Measurements from ENCODE around the gene GSE1. TPM values are rescaled to one million over a fixed set of nuclear protein-coding genes. Genes with fewer than 3 reads are reported as not detected.

The GSE1 gene
- total and polyA plus RNA-seq, 9 of the 15 experiments (the other 6 are each of a cell fraction or from before 2014, with no cell fraction given) = 12.2 to 244 (median 57.9) TPM

- TF ChIP-seq ZNF3 (CRISPR knock-in tag; IDR thresholded peaks at IDR 0.05) (no peak), THRB (CRISPR knock-in tag; conservative IDR thresholded peaks at IDR 0.05) (no peak), E2F5 (CRISPR knock-in tag; IDR thresholded peaks at IDR 0.05) (no peak), RBBP5 (IDR thresholded peaks at IDR 0.05; ENCODE audit: borderline replicate concordance, insufficient read depth, low read length, poor library complexity, severe bottlenecking) (no peak), KLF16 (IDR thresholded peaks at IDR 0.05) (no peak), CEBPG (CRISPR knock-in tag; IDR thresholded peaks at IDR 0.05) (no peak), CEBPG (tag; conservative IDR thresholded peaks at IDR 0.05 in 1 of 2, IDR thresholded peaks at IDR 0.05 in 1 of 2) (0 out of 4 replicates have a peak, but pooled peaks of 1 of the 2 experiments have one; percentile 11), ZNF124 (CRISPR knock-in tag; IDR thresholded peaks at IDR 0.05) (no peak), ZNF766 (CRISPR knock-in tag; conservative IDR thresholded peaks at IDR 0.05) (no peak), ZNF518B (CRISPR knock-in tag; IDR thresholded peaks at IDR 0.05) (no peak), CBX1 (IDR thresholded peaks at IDR 0.05; ENCODE audit: low read depth) (no peak), POLR2B (IDR thresholded peaks at IDR 0.05; ENCODE audit: low read depth, partially characterized antibody) (no peak), NCOA6 (IDR thresholded peaks at IDR 0.05) (no peak), ZNF41 (CRISPR knock-in tag; conservative IDR thresholded peaks at IDR 0.05) (no peak), OTX1 (CRISPR knock-in tag; IDR thresholded peaks at IDR 0.05) (no peak), ARID3B (CRISPR knock-in tag; IDR thresholded peaks at IDR 0.05; ENCODE audit: borderline replicate concordance) (no peak), ZBTB9 (CRISPR knock-in tag; IDR thresholded peaks at IDR 0.05) (peak; percentile 71), KDM2B (CRISPR knock-in tag; IDR thresholded peaks at IDR 0.05) (no peak), PURB (CRISPR knock-in tag; IDR thresholded peaks at IDR 0.05; ENCODE audit: low read depth) (no peak), SMAD3 (CRISPR knock-in tag; conservative IDR thresholded peaks at IDR 0.05) (no peak)
These were observed 49.4 kb upstream of the GSE1 start (continued) for GRCh38 chr16:85563515-85564276.
